K562 (cell line): Measurements from ENCODE around the gene ZNF692. TPM values are rescaled to one million over a fixed set of nuclear protein-coding genes. Genes with fewer than 3 reads are reported as not detected.

Experiments used
- CXXC5 ChIP-seq: fragments of 250-450 bp; sonication (Bioruptor Pico); IDR thresholded peaks from 2 replicates; pipeline ENCODE4 v1.8.0; 2022; ENCODE audit warnings: inconsistent platforms, mild to moderate bottlenecking, moderate library complexity
- HDAC1 ChIP-seq, 2 experiments: fragments of 450-650 bp; IDR thresholded peaks; 2 replicates each; pipeline ENCODE4 v1.6.1; 2016 to 2017; ENCODE audit warnings: inconsistent platforms in 1 of 2, mild to moderate bottlenecking in 1 of 2, moderate library complexity in 1 of 2
- HNRNPK ChIP-seq: fragments of 200-400 bp; formaldehyde crosslinking; IDR thresholded peaks from one replicate; pipeline ENCODE4 v1.6.1; 2018; ENCODE audit warnings: mild to moderate bottlenecking, low read depth, low read length; ENCODE audit not compliant: poor library complexity, severe bottlenecking
- MAFG ChIP-seq: fragments of 450-650 bp; conservative IDR thresholded peaks from 2 replicates; pipeline ENCODE4 v1.6.1; 2016; ENCODE audit warnings: missing genetic modification characterization, missing compliant biosample characterization
- NFIC ChIP-seq: fragments of 450-650 bp; IDR thresholded peaks from 2 replicates; pipeline ENCODE4 v1.6.1; 2017; ENCODE audit warnings: mild to moderate bottlenecking, inconsistent platforms
- SAFB ChIP-seq: fragments of 200-400 bp; formaldehyde crosslinking; IDR thresholded peaks from 2 replicates; pipeline ENCODE4 v1.6.1; 2017; ENCODE audit warnings: low read depth, low read length, borderline replicate concordance
- TEAD4 ChIP-seq, 2 experiments: sonication (generic) in 1 of 2; formaldehyde crosslinking in 1 of 2; IDR thresholded peaks; 2 replicates each; pipeline versions ENCODE4 v1.6.1 to v1.8.0; 2012 to 2022; ENCODE audit warnings: borderline replicate concordance in 1 of 2, inconsistent platforms in 1 of 2, low read length in 1 of 2, mild to moderate bottlenecking in 1 of 2, missing genetic modification reagents in 1 of 2
- ZNF324 ChIP-seq: fragments of 250-450 bp; sonication (Bioruptor Pico); IDR thresholded peaks from 2 replicates; pipeline ENCODE4 v1.4.0; 2020; ENCODE audit warnings: mild to moderate bottlenecking
- ZNF354B ChIP-seq: fragments of 250-450 bp; sonication (Bioruptor Pico); IDR thresholded peaks from 2 replicates; pipeline ENCODE4 v1.4.0; 2020
- ZNF764 ChIP-seq: fragments of 250-450 bp; sonication (Bioruptor Pico); IDR thresholded peaks from 2 replicates; pipeline ENCODE4 v1.4.0; 2020; ENCODE audit warnings: low read depth, mild to moderate bottlenecking, moderate library complexity
- polyA plus RNA-seq, 8 experiments: library from polyadenylated mRNA; depleted of rRNA in 4 of 8; stranded (reverse) in 5 of 8; unstranded in 3 of 8; fragments of >200 nt; fragmentation: Nextera tagmentation in 2 of 8; fragmentation: Illumina TruSeq in 1 of 8; extraction: Ambion mirVana in 2 of 8; extraction: Trizol in 1 of 8; gene quantifications; 2 replicates each; pipeline versions ENCODE4 v1.2.1 to v1.2.3, GENCODE V29; 2011 to 2014; ENCODE audit warnings: inconsistent platforms in 1 of 8, missing spikeins in 1 of 8
- total RNA-seq, 7 experiments: library from RNA; depleted of rRNA in 6 of 7; stranded (reverse); fragments of >200 nt in 6 of 7; fragmentation: Illumina TruSeq in 2 of 7; extraction: Trizol in 2 of 7; gene quantifications; 2 replicates each; pipeline versions ENCODE4 v1.2.1 to v1.2.3, GENCODE V29; 2011 to 2021; ENCODE audit warnings: low replicate concordance in 1 of 7
- TF ChIP-seq, protein P1 (sequence below): sonication (generic); formaldehyde crosslinking; IDR thresholded peaks from 2 replicates; pipeline ENCODE4 v1.4.0; 2020; ENCODE audit warnings: mild to moderate bottlenecking, missing genetic modification reagents
- TF ChIP-seq, protein P2 (sequence below): sonication (generic); formaldehyde crosslinking; IDR thresholded peaks from 2 replicates; pipeline ENCODE4 v1.8.0; 2022; ENCODE audit warnings: missing genetic modification reagents, mild to moderate bottlenecking, borderline replicate concordance
- TF ChIP-seq, protein P3 (sequence below): sonication (generic); formaldehyde crosslinking; IDR thresholded peaks from 2 replicates; pipeline ENCODE4 v1.9.0; 2022; ENCODE audit warnings: mild to moderate bottlenecking, missing genetic modification reagents
- TF ChIP-seq, protein P4 (sequence below): fragments of 450-650 bp; formaldehyde crosslinking; IDR thresholded peaks from 2 replicates; pipeline ENCODE4 v1.4.0; 2022; ENCODE audit warnings: mild to moderate bottlenecking, moderate library complexity
- TF ChIP-seq, protein P5 (sequence below), 2 experiments: IDR thresholded peaks in 1 of 2; conservative IDR thresholded peaks in 1 of 2; 2 replicates each; pipeline ENCODE4 v1.6.1; 2016; ENCODE audit warnings: low read depth in 2 of 2, mild to moderate bottlenecking in 1 of 2, missing compliant biosample characterization in 1 of 2, missing genetic modification characterization in 1 of 2, moderate library complexity in 1 of 2

Gene ZNF692
- total and polyA plus RNA-seq, 9 of the 15 experiments (the other 6 are each of a cell fraction or from before 2014, with no cell fraction given) = 8.4 to 143 (median 55.9) TPM

DNA sequence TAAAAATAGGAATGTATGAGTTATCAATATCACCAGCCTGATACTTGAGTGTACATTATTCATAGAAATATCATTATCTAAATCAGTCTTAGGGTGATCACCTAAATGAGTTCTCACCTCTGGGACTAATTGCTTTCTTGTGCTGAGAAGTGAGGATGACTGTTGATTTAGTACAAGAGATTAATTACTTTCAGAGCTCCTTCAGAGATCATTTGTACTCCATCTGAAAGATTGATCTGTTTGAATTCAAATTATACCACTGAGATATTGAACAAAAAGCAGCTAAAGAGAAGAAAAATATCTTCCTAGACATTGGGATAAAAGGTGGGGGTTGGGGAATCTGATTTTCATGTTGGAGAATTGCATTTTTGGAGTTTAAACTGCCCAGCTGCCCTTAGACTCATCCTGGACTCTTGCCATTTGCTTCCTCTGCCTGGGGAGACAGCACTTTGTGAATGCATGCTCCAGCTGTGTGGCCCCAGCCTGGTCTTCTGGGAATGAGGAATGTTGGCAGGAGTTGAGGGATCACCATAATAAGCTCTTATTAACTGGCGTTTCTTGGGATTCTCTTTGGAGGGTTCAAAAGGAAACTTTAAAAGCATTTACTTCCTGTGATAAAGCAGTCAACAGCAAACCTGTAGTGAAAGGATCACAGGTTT, 27.5 kb upstream of the ZNF692 start (continued):
- no peak for TF ChIP-seq ZNF764 (CRISPR knock-in tag)
- TF ChIP-seq, protein P1, sequence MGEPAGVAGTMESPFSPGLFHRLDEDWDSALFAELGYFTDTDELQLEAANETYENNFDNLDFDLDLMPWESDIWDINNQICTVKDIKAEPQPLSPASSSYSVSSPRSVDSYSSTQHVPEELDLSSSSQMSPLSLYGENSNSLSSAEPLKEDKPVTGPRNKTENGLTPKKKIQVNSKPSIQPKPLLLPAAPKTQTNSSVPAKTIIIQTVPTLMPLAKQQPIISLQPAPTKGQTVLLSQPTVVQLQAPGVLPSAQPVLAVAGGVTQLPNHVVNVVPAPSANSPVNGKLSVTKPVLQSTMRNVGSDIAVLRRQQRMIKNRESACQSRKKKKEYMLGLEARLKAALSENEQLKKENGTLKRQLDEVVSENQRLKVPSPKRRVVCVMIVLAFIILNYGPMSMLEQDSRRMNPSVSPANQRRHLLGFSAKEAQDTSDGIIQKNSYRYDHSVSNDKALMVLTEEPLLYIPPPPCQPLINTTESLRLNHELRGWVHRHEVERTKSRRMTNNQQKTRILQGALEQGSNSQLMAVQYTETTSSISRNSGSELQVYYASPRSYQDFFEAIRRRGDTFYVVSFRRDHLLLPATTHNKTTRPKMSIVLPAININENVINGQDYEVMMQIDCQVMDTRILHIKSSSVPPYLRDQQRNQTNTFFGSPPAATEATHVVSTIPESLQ (CRISPR knock-in tag) = no peak
- TF ChIP-seq MAFG = no peak
- TF ChIP-seq HNRNPK = no peak
- TF ChIP-seq, protein P2, sequence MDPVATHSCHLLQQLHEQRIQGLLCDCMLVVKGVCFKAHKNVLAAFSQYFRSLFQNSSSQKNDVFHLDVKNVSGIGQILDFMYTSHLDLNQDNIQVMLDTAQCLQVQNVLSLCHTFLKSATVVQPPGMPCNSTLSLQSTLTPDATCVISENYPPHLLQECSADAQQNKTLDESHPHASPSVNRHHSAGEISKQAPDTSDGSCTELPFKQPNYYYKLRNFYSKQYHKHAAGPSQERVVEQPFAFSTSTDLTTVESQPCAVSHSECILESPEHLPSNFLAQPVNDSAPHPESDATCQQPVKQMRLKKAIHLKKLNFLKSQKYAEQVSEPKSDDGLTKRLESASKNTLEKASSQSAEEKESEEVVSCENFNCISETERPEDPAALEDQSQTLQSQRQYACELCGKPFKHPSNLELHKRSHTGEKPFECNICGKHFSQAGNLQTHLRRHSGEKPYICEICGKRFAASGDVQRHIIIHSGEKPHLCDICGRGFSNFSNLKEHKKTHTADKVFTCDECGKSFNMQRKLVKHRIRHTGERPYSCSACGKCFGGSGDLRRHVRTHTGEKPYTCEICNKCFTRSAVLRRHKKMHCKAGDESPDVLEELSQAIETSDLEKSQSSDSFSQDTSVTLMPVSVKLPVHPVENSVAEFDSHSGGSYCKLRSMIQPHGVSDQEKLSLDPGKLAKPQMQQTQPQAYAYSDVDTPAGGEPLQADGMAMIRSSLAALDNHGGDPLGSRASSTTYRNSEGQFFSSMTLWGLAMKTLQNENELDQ (CRISPR knock-in tag) = no peak
- TF ChIP-seq, protein P3, sequence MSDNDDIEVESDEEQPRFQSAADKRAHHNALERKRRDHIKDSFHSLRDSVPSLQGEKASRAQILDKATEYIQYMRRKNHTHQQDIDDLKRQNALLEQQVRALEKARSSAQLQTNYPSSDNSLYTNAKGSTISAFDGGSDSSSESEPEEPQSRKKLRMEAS (CRISPR knock-in tag) = no peak
- TF ChIP-seq HDAC1 (IDR thresholded peaks at IDR 0.05) = no peak
- TF ChIP-seq, protein P4, sequence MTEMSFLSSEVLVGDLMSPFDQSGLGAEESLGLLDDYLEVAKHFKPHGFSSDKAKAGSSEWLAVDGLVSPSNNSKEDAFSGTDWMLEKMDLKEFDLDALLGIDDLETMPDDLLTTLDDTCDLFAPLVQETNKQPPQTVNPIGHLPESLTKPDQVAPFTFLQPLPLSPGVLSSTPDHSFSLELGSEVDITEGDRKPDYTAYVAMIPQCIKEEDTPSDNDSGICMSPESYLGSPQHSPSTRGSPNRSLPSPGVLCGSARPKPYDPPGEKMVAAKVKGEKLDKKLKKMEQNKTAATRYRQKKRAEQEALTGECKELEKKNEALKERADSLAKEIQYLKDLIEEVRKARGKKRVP = 0 out of 2 replicates have a peak, but pooled peaks have one; percentile 23
- TF ChIP-seq NFIC = peak; percentile 69
- no peak for TF ChIP-seq SAFB
- no peak for TF ChIP-seq TEAD4 (IDR thresholded peaks at IDR 0.05; ENCODE audit: low read length)
- TF ChIP-seq TEAD4 (CRISPR knock-in tag; IDR thresholded peaks at IDR 0.05; ENCODE audit: borderline replicate concordance) = no peak
- no peak for TF ChIP-seq ZNF324 (CRISPR knock-in tag)
- TF ChIP-seq ZNF354B (CRISPR knock-in tag) = no peak
- TF ChIP-seq, protein P5, sequence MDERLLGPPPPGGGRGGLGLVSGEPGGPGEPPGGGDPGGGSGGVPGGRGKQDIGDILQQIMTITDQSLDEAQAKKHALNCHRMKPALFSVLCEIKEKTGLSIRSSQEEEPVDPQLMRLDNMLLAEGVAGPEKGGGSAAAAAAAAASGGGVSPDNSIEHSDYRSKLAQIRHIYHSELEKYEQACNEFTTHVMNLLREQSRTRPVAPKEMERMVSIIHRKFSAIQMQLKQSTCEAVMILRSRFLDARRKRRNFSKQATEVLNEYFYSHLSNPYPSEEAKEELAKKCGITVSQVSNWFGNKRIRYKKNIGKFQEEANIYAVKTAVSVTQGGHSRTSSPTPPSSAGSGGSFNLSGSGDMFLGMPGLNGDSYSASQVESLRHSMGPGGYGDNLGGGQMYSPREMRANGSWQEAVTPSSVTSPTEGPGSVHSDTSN (CRISPR knock-in tag; IDR thresholded peaks at IDR 0.05; ENCODE audit: low read depth) = no peak
- TF ChIP-seq, protein P5 (tag; conservative IDR thresholded peaks at IDR 0.05; ENCODE audit: low read depth) = peak; percentile 71
- TF ChIP-seq CXXC5 (CRISPR knock-in tag) = peak; percentile 20; the same call in 1 of the 2 replicates
